ENCODE data around the gene MINDY1. TPM values are rescaled to one million over a fixed set of nuclear protein-coding genes. Genes with fewer than 3 reads are reported as not detected.

The MINDY1 gene
- polyA plus RNA-seq, 3 donors, result 11.5 to 25.0 (median 13.2) TPM

DNA sequence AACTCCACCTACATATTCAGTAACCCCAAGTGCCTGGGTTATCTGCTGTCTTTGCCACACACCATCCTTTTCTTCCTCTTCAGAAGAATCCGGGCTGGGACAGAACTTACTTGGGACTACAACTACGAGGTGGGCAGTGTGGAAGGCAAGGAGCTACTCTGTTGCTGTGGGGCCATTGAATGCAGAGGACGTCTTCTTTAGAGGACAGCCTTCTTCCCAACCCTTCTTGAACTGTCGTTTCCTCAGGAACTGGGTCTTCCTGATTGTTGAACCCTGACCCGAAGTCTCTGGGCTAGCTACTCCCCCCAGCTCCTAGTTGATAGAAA, 42.6 kb downstream of the MINDY1 start:
- no CpG with 5 or more reads among the region's 5 CpGs for WGBS (ENCODE audit: insufficient coverage)

DNA sequence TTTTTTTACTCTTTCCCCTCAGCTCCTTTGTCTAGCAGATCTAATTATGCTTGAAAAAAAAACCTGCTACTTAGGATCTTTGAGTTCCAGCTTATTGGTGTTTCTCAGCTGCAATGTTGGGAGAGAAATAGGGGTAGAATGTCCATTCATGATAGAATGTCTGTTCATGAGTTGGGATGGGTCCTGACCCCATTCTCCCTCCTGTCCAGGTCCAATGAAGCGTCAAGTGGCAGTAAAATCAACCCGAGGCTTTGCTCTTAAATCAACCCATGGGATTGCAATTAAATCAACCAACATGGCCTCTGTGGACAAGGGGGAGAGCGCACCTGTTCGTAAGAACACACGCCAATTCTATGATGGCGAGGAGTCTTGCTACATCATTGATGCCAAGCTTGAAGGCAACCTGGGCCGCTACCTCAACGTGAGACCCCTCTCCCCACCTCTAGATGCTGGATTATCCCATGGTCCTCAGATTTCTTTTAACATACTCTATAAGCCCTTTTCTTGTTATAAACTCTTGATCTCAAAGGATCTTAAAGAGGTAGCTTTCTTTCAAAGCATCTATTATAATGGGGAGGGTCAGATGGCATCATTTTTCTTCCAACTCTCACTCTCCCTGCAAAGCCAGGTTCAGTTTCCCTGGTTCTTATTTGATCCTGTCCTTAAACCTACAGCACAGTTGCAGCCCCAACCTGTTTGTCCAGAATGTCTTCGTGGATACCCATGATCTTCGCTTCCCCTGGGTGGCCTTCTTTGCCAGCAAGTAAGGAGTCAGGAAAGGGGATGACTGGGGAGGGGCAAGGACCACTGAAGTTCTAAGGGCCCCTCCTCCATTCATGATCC, 43.2 kb downstream of the MINDY1 start:
- H3K36me3 ChIP-seq (replicated peaks in 1 of 2; ENCODE audit: control insufficient read depth in 1 of 2, insufficient read depth in 2 of 2, low read length in 2 of 2), result peaks cover 96 to 98% of the 10 kb centered on the region in 2 donors
- peak overlapping the region in 1 of 2 donors; percentile 60 for H3K27ac ChIP-seq (ENCODE audit: low read depth in 1 of 2, low read length in 2 of 2)
- intact Hi-C loops (cut with micrococcal nuclease), result no loop called here
- H3K4me1 ChIP-seq (ENCODE audit: control insufficient read depth in 1 of 2, insufficient read depth in 2 of 2, low read length in 2 of 2), result no peaks in the 10 kb centered on the region
- no peak for DNase-seq
- peaks cover 67% of the 10 kb centered on the region for H4K20me1 ChIP-seq (ENCODE audit: insufficient read depth, low read length)
- peaks cover 91 to 94% of the 10 kb centered on the region in 2 donors for H3K36me3 Mint-ChIP-seq
- no peak overlapping the region for H3K9ac ChIP-seq (ENCODE audit: insufficient read depth, low read length, poor library complexity, severe bottlenecking)
- H3K4me3 ChIP-seq (replicated peaks in 1 of 3; ENCODE audit: low read depth in 2 of 3, low read length in 3 of 3), result no peak overlapping the region
- no CpG with 5 or more reads among the region's 10 CpGs for WGBS (ENCODE audit: insufficient coverage)
- H3K79me2 ChIP-seq (ENCODE audit: insufficient read depth, low read length), result peaks cover 19% of the 10 kb centered on the region
- peak overlapping the region in 5 of 7 donors; percentile 7 to 71 (median 44) for H3K27ac Mint-ChIP-seq
- no peak overlapping the region for H3K4me3 Mint-ChIP-seq
- H3K27me3 Mint-ChIP-seq (ENCODE audit: low read depth in 3 of 3), result no peaks in the 10 kb centered on the region
- H3K4me2 ChIP-seq (replicated peaks; ENCODE audit: extremely low read depth, low read length, poor library complexity, severe bottlenecking), result no peak overlapping the region
- H2AFZ ChIP-seq (ENCODE audit: insufficient read depth, low read depth, low read length, poor library complexity, severe bottlenecking), result no peak overlapping the region
- no peaks in the 10 kb centered on the region for H3K9me3 ChIP-seq (replicated peaks in 1 of 2; ENCODE audit: control insufficient read depth in 1 of 2, insufficient read depth in 1 of 2, low read length in 2 of 2)
- TF ChIP-seq, protein P1, sequence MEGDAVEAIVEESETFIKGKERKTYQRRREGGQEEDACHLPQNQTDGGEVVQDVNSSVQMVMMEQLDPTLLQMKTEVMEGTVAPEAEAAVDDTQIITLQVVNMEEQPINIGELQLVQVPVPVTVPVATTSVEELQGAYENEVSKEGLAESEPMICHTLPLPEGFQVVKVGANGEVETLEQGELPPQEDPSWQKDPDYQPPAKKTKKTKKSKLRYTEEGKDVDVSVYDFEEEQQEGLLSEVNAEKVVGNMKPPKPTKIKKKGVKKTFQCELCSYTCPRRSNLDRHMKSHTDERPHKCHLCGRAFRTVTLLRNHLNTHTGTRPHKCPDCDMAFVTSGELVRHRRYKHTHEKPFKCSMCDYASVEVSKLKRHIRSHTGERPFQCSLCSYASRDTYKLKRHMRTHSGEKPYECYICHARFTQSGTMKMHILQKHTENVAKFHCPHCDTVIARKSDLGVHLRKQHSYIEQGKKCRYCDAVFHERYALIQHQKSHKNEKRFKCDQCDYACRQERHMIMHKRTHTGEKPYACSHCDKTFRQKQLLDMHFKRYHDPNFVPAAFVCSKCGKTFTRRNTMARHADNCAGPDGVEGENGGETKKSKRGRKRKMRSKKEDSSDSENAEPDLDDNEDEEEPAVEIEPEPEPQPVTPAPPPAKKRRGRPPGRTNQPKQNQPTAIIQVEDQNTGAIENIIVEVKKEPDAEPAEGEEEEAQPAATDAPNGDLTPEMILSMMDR (IDR thresholded peaks at IDR 0.05), result no peak
- H3K9me3 Mint-ChIP-seq, result no peaks in the 10 kb centered on the region
- H3K27me3 ChIP-seq (ENCODE audit: control insufficient read depth in 2 of 2, insufficient read depth in 2 of 2, low read length in 2 of 2), result no peaks in the 10 kb centered on the region
- peaks cover 2% of the 10 kb centered on the region for H3K4me1 Mint-ChIP-seq

More for the DNA sequence above, 42.6 kb downstream of the MINDY1 start:
- Mint-ChIP-seq H3K36me3 (peaks cover 92 to 94% of the 10 kb centered on the region in 2 donors), H3K9me3 (no peaks in the 10 kb centered on the region), H3K27me3 (ENCODE audit: low read depth in 3 of 3) (no peaks in the 10 kb centered on the region), H3K27ac (peak overlapping the region in 6 of 7 donors; percentile 7 to 71 (median 47)), H3K4me1 (peaks cover 2% of the 10 kb centered on the region), H3K4me3 (no peak overlapping the region)
- Histone ChIP-seq H3K4me1 (ENCODE audit: control insufficient read depth in 1 of 2, insufficient read depth in 2 of 2, low read length in 2 of 2) (no peaks in the 10 kb centered on the region), H3K4me3 (replicated peaks in 1 of 3; ENCODE audit: low read depth in 2 of 3, low read length in 3 of 3) (no peak overlapping the region), H3K9ac (ENCODE audit: insufficient read depth, low read length, poor library complexity, severe bottlenecking) (no peak overlapping the region), H2AFZ (ENCODE audit: insufficient read depth, low read depth, low read length, poor library complexity, severe bottlenecking) (no peak overlapping the region), H3K79me2 (ENCODE audit: insufficient read depth, low read length) (peaks cover 25% of the 10 kb centered on the region), H3K9me3 (replicated peaks in 1 of 2; ENCODE audit: control insufficient read depth in 1 of 2, insufficient read depth in 1 of 2, low read length in 2 of 2) (no peaks in the 10 kb centered on the region), H3K36me3 (replicated peaks in 1 of 2; ENCODE audit: control insufficient read depth in 1 of 2, insufficient read depth in 2 of 2, low read length in 2 of 2) (peaks cover 95 to 98% of the 10 kb centered on the region in 2 donors), H4K20me1 (ENCODE audit: insufficient read depth, low read length) (peaks cover 72% of the 10 kb centered on the region), H3K4me2 (replicated peaks; ENCODE audit: extremely low read depth, low read length, poor library complexity, severe bottlenecking) (no peak overlapping the region), H3K27ac (ENCODE audit: low read depth in 1 of 2, low read length in 2 of 2) (peak overlapping the region in 1 of 2 donors; percentile 48), H3K27me3 (ENCODE audit: control insufficient read depth in 2 of 2, insufficient read depth in 2 of 2, low read length in 2 of 2) (no peaks in the 10 kb centered on the region)
- TF ChIP-seq, protein P1 (IDR thresholded peaks at IDR 0.05), result no peak
- intact Hi-C loops (cut with micrococcal nuclease), result no loop called here
- no peak for DNase-seq
